Spleen (tissue), 11 donors: ENCODE data around the gene COL4A3. TPM values are rescaled to one million over a fixed set of nuclear protein-coding genes. Genes with fewer than 3 reads are reported as not detected.

Source experiments
- DNase-seq: peaks from one replicate; pipeline ENCODE4 v3.0.0-alpha.2; 2020
- H3K27ac ChIP-seq, 8 donors: fragments of 200-600 bp; sonication (generic) in 7 of 8; 1 replicate in 4 of 8; 2 replicates in 4 of 8; pipeline versions ENCODE4 v1.5.0 to v1.8.0; 2016 to 2021; ENCODE audit warnings: inconsistent platforms in 4 of 8, mild to moderate bottlenecking in 4 of 8, moderate library complexity in 1 of 8
- H3K27me3 ChIP-seq, 7 donors: fragments of 200-600 bp; sonication (generic) in 6 of 7; replicated peaks in 1 of 7; 1 replicate in 4 of 7; 2 replicates in 3 of 7; pipeline versions ENCODE4 v1.5.0 to v1.8.0; 2016 to 2021; ENCODE audit warnings: inconsistent platforms in 3 of 7, mild to moderate bottlenecking in 1 of 7
- H3K36me3 ChIP-seq, 6 donors: fragments of 200-600 bp; sonication (generic) in 5 of 6; 1 replicate in 4 of 6; 2 replicates in 2 of 6; pipeline versions ENCODE4 v1.5.0 to v1.8.0; 2016 to 2021; ENCODE audit warnings: inconsistent platforms in 2 of 6
- H3K4me1 ChIP-seq, 6 donors: fragments of 200-600 bp; sonication (generic) in 5 of 6; 1 replicate in 3 of 6; 2 replicates in 3 of 6; pipeline versions ENCODE4 v1.5.0 to v1.8.0; 2016 to 2021; ENCODE audit warnings: inconsistent platforms in 3 of 6
- H3K4me3 ChIP-seq, 8 donors: fragments of 200-600 bp; sonication (generic) in 7 of 8; 1 replicate in 4 of 8; 2 replicates in 4 of 8; pipeline versions ENCODE4 v1.5.0 to v1.8.0; 2016 to 2021; ENCODE audit warnings: inconsistent platforms in 4 of 8, mild to moderate bottlenecking in 4 of 8, moderate library complexity in 2 of 8
- H3K9me3 ChIP-seq, 8 donors: fragments of 200-600 bp; sonication (generic) in 7 of 8; 1 replicate in 4 of 8; 2 replicates in 4 of 8; pipeline versions ENCODE4 v1.5.0 to v1.8.0; 2016 to 2021; ENCODE audit warnings: inconsistent platforms in 4 of 8
- POLR2A ChIP-seq, 3 donors: fragments of 450-650 bp; IDR thresholded peaks; one replicate each; pipeline ENCODE4 v1.5.1; 2017; ENCODE audit warnings: antibody characterized with exemption in 3 of 3, mild to moderate bottlenecking in 1 of 3
- POLR2AphosphoS5 ChIP-seq, 3 donors: sonication (generic); formaldehyde crosslinking; IDR thresholded peaks; one replicate each; pipeline ENCODE4 v1.5.1; 2017; ENCODE audit warnings: antibody characterized with exemption in 3 of 3
- WGBS, 5 donors: extraction: QIAGEN DNeasy Blood & Tissue Kit in 3 of 5; methylation state at CpG; one replicate each; pipeline versions ENCODE4 v1.1.5 to v1.1.7; 2013 to 2018; 5-methylcytosine and 5-hydroxymethylcytosine counted together
- intact Hi-C: fragments of 100-400 bp; cut with DNase I; formaldehyde crosslinking; loops from one replicate; pipeline ENCODE4 v1.15.0; 2023; ENCODE audit warnings: low total_unique reads
- polyA plus RNA-seq, 3 donors: library from polyadenylated mRNA; stranded (reverse); fragments of 200-250 nt; gene quantifications; one replicate each; pipeline ENCODE4 v1.2.1, GENCODE V29; 2013
- total RNA-seq, 7 donors: library from RNA; depleted of rRNA in 3 of 7; stranded (reverse); fragments of >200 nt in 3 of 7; fragmentation: NEBNext Ultra II Directional in 4 of 7; extraction: Animal tissue kit (Norgen Biotek cat#: 25700) in 4 of 7; gene quantifications; one replicate each; pipeline versions ENCODE4 v1.1.0 to v1.2.1, GENCODE V29; 2016 to 2021
- TF ChIP-seq, protein P1 (sequence below), 11 experiments: fragments of 200-600 bp in 7 of 11; fragments of 450-650 bp in 4 of 11; sonication (generic) in 4 of 11; IDR thresholded peaks in 8 of 11; conservative IDR thresholded peaks in 3 of 11; 1 replicate in 7 of 11; 2 replicates in 4 of 11; pipeline versions ENCODE4 v1.4.0 to v1.8.0; 2016 to 2021; ENCODE audit warnings: antibody characterized with exemption in 11 of 11, inconsistent platforms in 4 of 11, mild to moderate bottlenecking in 1 of 11
- donor health status: healthy with polysubstance abuse.
- donor health status: DM: no; HTN: no; CAD: no; lungs with moderate emphysema.
- donor health status: DM: no; HTN: no; CAD: no.
- donor health status: Bipolar disorder and iron deficiency.
- donor health status: healthy.
- donor health status: DM: no; HTN: no; CAD: no.
- donor health status: DM: yes; HTN: yes; CAD: no.

Gene COL4A3
- total and polyA plus RNA-seq, 10 donors = 6.1 to 38.5 (median 23.2) TPM

DNA sequence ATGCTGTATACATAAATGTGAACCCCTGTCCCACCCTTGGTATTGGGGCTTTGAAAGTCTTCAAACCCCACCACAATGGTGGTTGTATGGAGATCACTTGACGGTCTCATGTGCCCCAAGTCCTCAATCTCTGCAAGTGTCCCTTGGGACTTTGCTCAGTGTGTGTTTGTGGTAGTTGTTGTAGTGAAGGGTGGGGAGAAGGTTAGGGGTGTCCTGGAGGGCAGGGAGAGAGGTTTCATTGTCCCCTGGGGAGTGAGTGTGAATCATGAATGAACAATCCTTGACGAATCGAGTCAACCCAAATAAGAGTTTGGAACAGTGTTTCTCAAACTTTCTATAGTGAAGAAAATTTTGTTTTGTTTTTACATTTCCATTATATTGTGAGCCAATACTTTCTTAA is 28.1 kb downstream of the COL4A3 start:
- TF ChIP-seq, protein P1, sequence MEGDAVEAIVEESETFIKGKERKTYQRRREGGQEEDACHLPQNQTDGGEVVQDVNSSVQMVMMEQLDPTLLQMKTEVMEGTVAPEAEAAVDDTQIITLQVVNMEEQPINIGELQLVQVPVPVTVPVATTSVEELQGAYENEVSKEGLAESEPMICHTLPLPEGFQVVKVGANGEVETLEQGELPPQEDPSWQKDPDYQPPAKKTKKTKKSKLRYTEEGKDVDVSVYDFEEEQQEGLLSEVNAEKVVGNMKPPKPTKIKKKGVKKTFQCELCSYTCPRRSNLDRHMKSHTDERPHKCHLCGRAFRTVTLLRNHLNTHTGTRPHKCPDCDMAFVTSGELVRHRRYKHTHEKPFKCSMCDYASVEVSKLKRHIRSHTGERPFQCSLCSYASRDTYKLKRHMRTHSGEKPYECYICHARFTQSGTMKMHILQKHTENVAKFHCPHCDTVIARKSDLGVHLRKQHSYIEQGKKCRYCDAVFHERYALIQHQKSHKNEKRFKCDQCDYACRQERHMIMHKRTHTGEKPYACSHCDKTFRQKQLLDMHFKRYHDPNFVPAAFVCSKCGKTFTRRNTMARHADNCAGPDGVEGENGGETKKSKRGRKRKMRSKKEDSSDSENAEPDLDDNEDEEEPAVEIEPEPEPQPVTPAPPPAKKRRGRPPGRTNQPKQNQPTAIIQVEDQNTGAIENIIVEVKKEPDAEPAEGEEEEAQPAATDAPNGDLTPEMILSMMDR (IDR thresholded peaks at IDR 0.05 in 8 of 11, conservative IDR thresholded peaks at IDR 0.05 in 3 of 11) = no peak
- no peak for TF ChIP-seq POLR2AphosphoS5 (IDR thresholded peaks at IDR 0.05)
- TF ChIP-seq POLR2A (IDR thresholded peaks at IDR 0.05) = no peak
- Histone ChIP-seq H3K27ac (no peak overlapping the region), H3K4me3 (no peak overlapping the region)

DNA sequence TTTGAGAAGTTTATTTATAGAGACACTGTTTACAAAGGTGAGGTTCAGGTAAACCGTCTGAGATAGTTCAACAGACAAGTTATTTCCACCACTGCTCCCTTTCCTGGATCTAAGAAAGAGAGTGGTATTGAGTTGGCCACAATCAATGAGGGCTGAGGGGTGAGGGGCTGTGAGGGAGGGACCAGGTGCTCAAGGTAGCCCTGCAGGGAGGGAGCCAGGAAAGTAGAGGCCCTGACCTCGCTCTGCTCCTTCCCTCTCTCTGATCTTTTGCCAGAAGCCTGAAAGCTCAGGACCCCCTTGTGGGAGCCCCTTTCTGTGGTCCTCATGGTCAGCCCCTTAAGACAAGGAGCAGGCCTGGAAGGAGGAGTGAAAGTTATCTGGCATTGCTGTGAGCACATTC is 29.8 kb downstream of the COL4A3 start:
- intact Hi-C loops = no loop called here
- 65 to 80% (median 77%) methylated on average over 2 of the region's 2 CpGs for WGBS, 5 donors
- H3K9me3 ChIP-seq = peaks cover 0 to 3% (median 0%) of the 10 kb centered on the region in 8 donors
- H3K27ac ChIP-seq = no peak overlapping the region
- DNase-seq = no peak
- H3K27me3 ChIP-seq = no peaks in the 10 kb centered on the region
- TF ChIP-seq POLR2A (IDR thresholded peaks at IDR 0.05) (no peak), POLR2AphosphoS5 (IDR thresholded peaks at IDR 0.05) (no peak)
- TF ChIP-seq, protein P1 (IDR thresholded peaks at IDR 0.05 in 8 of 11, conservative IDR thresholded peaks at IDR 0.05 in 3 of 11) = no peak
- no peak overlapping the region for H3K4me3 ChIP-seq
- H3K36me3 ChIP-seq = no peaks in the 10 kb centered on the region
- no peaks in the 10 kb centered on the region for H3K4me1 ChIP-seq

More for the DNA sequence above, 28.1 kb downstream of the COL4A3 start:
- intact Hi-C loops = no loop called here
- peaks cover 0 to 5% (median 0%) of the 10 kb centered on the region in 6 donors for H3K4me1 ChIP-seq
- no peak for DNase-seq
- H3K27me3 ChIP-seq = no peaks in the 10 kb centered on the region
- no peaks in the 10 kb centered on the region for H3K36me3 ChIP-seq
- 89 to 95% (median 94%) methylated on average over 3 of the region's 3 CpGs for WGBS, 5 donors
- H3K9me3 ChIP-seq = peaks cover 0 to 3% (median 0%) of the 10 kb centered on the region in 8 donors

DNA sequence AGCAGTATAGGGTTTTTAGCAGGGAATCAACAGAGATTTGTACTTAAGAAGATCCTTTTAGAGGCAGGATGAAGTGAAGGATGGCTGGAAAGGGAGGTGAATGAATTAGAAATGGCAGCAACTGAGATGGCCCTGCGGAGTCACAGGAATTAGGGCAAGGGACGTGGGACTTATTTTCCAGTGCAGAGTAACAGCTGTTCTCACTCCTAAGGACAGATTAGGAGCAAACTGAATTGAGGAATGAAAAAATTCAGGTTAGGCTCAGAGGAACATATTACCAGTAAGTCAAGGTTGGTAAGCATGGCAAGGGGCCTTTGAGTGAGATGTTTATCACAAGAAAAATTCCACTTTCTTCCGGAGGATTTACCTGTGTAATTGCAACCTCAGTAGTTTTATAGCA is 34.4 kb downstream of the COL4A3 start:
- H3K4me1 ChIP-seq = no peaks in the 10 kb centered on the region
- DNase-seq = no peak
- no peaks in the 10 kb centered on the region for H3K36me3 ChIP-seq
- H3K27ac ChIP-seq = no peak overlapping the region
- H3K27me3 ChIP-seq = no peaks in the 10 kb centered on the region
- intact Hi-C loops = no loop called here
- no peak overlapping the region for H3K4me3 ChIP-seq
- TF ChIP-seq POLR2AphosphoS5 (IDR thresholded peaks at IDR 0.05) = no peak
- TF ChIP-seq POLR2A (IDR thresholded peaks at IDR 0.05) = no peak
- TF ChIP-seq, protein P1 (IDR thresholded peaks at IDR 0.05 in 8 of 11, conservative IDR thresholded peaks at IDR 0.05 in 3 of 11) = no peak
- H3K9me3 ChIP-seq = peaks cover 0 to 3% (median 0%) of the 10 kb centered on the region in 8 donors
- 76 to 89% (median 88%) methylated on average over 3 of the region's 3 CpGs for WGBS, 5 donors

DNA sequence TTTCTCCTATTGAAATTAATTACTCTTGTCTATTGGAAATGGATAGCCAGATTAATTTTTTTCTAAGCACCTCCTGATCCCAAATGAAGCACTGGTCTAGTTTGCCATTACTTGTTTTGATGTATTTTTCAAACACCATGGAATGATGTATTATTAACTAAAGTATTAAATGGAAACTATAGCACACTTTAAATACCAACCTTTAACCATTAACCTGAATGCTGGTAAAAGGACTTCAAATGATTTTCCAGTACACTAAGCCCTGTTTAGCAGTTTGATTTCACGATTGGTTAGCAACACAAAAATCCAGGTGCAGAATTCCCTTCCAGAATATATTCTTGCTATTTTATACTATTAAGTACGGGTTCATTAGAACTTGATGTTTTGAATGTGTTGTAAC is 37.3 kb downstream of the COL4A3 start:
- intact Hi-C loops = no loop called here
- DNase-seq = no peak
- H3K4me1 ChIP-seq = no peaks in the 10 kb centered on the region
- no peak overlapping the region for H3K4me3 ChIP-seq
- TF ChIP-seq POLR2AphosphoS5 (IDR thresholded peaks at IDR 0.05) (no peak), POLR2A (IDR thresholded peaks at IDR 0.05) (no peak)
- TF ChIP-seq, protein P1 (IDR thresholded peaks at IDR 0.05 in 8 of 11, conservative IDR thresholded peaks at IDR 0.05 in 3 of 11) = no peak
- no peaks in the 10 kb centered on the region for H3K27me3 ChIP-seq
- H3K36me3 ChIP-seq = no peaks in the 10 kb centered on the region
- no peak overlapping the region for H3K27ac ChIP-seq
- 87 to 95% (median 93%) methylated on average over 2 of the region's 2 CpGs for WGBS, 5 donors
- H3K9me3 ChIP-seq = peaks cover 0 to 2% (median 0%) of the 10 kb centered on the region in 8 donors
